K562 (cell line): ENCODE data around the gene NOL12. TPM values are rescaled to one million over a fixed set of nuclear protein-coding genes. Genes with fewer than 3 reads are reported as not detected.

ENCODE experiments used
- C11orf30 ChIP-seq: fragments of 450-650 bp; IDR thresholded peaks from 2 replicates; pipeline ENCODE4 v1.6.1; 2016; ENCODE audit warnings: low read depth, mild to moderate bottlenecking
- CREB1 ChIP-seq, 2 experiments: sonication (generic) in 1 of 2; formaldehyde crosslinking in 1 of 2; IDR thresholded peaks; 2 replicates each; pipeline versions ENCODE4 v1.6.1 to v1.8.0; 2012 to 2022; ENCODE audit warnings: inconsistent platforms in 1 of 2, mild to moderate bottlenecking in 1 of 2, missing genetic modification reagents in 1 of 2, moderate library complexity in 1 of 2
- CTBP1 ChIP-seq: fragments of 450-650 bp; IDR thresholded peaks from 2 replicates; pipeline ENCODE4 v1.6.1; 2016; ENCODE audit warnings: borderline replicate concordance
- CTCF ChIP-seq, 3 experiments: IDR thresholded peaks in 2 of 3; conservative IDR thresholded peaks in 1 of 3; 2 replicates each; pipeline ENCODE4 v1.5.1; 2011 to 2012; ENCODE audit warnings: low read length in 3 of 3, mild to moderate bottlenecking in 3 of 3, control low read depth in 2 of 3, improper control_type of control experiment in 1 of 3, inconsistent platforms in 1 of 3, low read depth in 1 of 3, mixed read lengths in 1 of 3, moderate library complexity in 1 of 3; ENCODE audit not compliant: insufficient read depth in 2 of 3
- CXXC5 ChIP-seq: fragments of 250-450 bp; sonication (Bioruptor Pico); IDR thresholded peaks from 2 replicates; pipeline ENCODE4 v1.8.0; 2022; ENCODE audit warnings: inconsistent platforms, mild to moderate bottlenecking, moderate library complexity
- E2F8 ChIP-seq: fragments of 450-650 bp; IDR thresholded peaks from 2 replicates; pipeline ENCODE4 v1.7.1; 2018; ENCODE audit warnings: mild to moderate bottlenecking, low read depth; ENCODE audit not compliant: partially characterized antibody
- GABPB1 ChIP-seq: sonication (generic); formaldehyde crosslinking; IDR thresholded peaks from 2 replicates; pipeline ENCODE4 v1.8.0; 2022; ENCODE audit warnings: mild to moderate bottlenecking, missing genetic modification reagents
- KLF16 ChIP-seq: IDR thresholded peaks from 2 replicates; pipeline ENCODE4 v1.6.1; 2016; ENCODE audit warnings: antibody characterized with exemption
- NBN ChIP-seq: fragments of 450-650 bp; IDR thresholded peaks from 2 replicates; pipeline ENCODE4 v1.6.1; 2016; ENCODE audit warnings: low read depth, mild to moderate bottlenecking
- NRF1 ChIP-seq, 2 experiments: fragments of 450-650 bp; IDR thresholded peaks in 1 of 2; conservative IDR thresholded peaks in 1 of 2; 2 replicates each; pipeline ENCODE4 v1.6.1; 2014; ENCODE audit warnings: mild to moderate bottlenecking in 2 of 2
- RBM14 ChIP-seq: fragments of 200-400 bp; formaldehyde crosslinking; IDR thresholded peaks from 2 replicates; pipeline ENCODE4 v1.6.1; 2018; ENCODE audit warnings: low read depth, mild to moderate bottlenecking, low read length, moderate library complexity, borderline replicate concordance; ENCODE audit not compliant: insufficient read depth
- SRSF9 ChIP-seq: fragments of 200-400 bp; formaldehyde crosslinking; IDR thresholded peaks from 2 replicates; pipeline ENCODE4 v1.6.1; 2017; ENCODE audit warnings: low read depth, low read length, borderline replicate concordance
- THRA ChIP-seq: fragments of 450-650 bp; IDR thresholded peaks from 2 replicates; pipeline ENCODE4 v1.6.1; 2017; ENCODE audit warnings: mild to moderate bottlenecking, moderate library complexity
- TSC22D4 ChIP-seq: fragments of 450-650 bp; IDR thresholded peaks from 2 replicates; pipeline ENCODE4 v1.6.1; 2016; ENCODE audit warnings: missing genetic modification characterization, missing biosample characterization, control low read depth
- ZBTB11 ChIP-seq, 3 experiments: fragments of 200-800 bp in 1 of 3; fragments of 250-450 bp in 1 of 3; fragments of 450-650 bp in 1 of 3; sonication (Bioruptor Pico) in 1 of 3; sonication (Bioruptor generic) in 1 of 3; formaldehyde crosslinking in 1 of 3; IDR thresholded peaks; 2 replicates each; pipeline versions ENCODE4 v1.6.1 to v1.8.0; 2016 to 2022; ENCODE audit warnings: mild to moderate bottlenecking in 2 of 3, missing genetic modification characterization in 2 of 3, missing compliant biosample characterization in 1 of 3, moderate library complexity in 1 of 3
- ZFP1 ChIP-seq: fragments of 450-650 bp; formaldehyde crosslinking; IDR thresholded peaks from 2 replicates; pipeline ENCODE4 v1.4.0; 2020; ENCODE audit warnings: mild to moderate bottlenecking, mixed read lengths
- ZNF3 ChIP-seq: fragments of 250-450 bp; sonication (Bioruptor Pico); IDR thresholded peaks from 2 replicates; pipeline ENCODE4 v1.5.0; 2021; ENCODE audit warnings: mild to moderate bottlenecking, moderate library complexity
- ZNF311 ChIP-seq: fragments of 250-450 bp; sonication (Bioruptor Pico); IDR thresholded peaks from 2 replicates; pipeline ENCODE4 v1.4.0; 2020; ENCODE audit warnings: mild to moderate bottlenecking, moderate library complexity
- ZNF347 ChIP-seq: fragments of 450-650 bp; formaldehyde crosslinking; IDR thresholded peaks from 2 replicates; pipeline ENCODE4 v1.4.0; 2020; ENCODE audit warnings: low read depth, mild to moderate bottlenecking, moderate library complexity
- polyA plus RNA-seq, 8 experiments: library from polyadenylated mRNA; depleted of rRNA in 4 of 8; stranded (reverse) in 5 of 8; unstranded in 3 of 8; fragments of >200 nt; fragmentation: Nextera tagmentation in 2 of 8; fragmentation: Illumina TruSeq in 1 of 8; extraction: Ambion mirVana in 2 of 8; extraction: Trizol in 1 of 8; gene quantifications; 2 replicates each; pipeline versions ENCODE4 v1.2.1 to v1.2.3, GENCODE V29; 2011 to 2014; ENCODE audit warnings: inconsistent platforms in 1 of 8, missing spikeins in 1 of 8
- total RNA-seq, 7 experiments: library from RNA; depleted of rRNA in 6 of 7; stranded (reverse); fragments of >200 nt in 6 of 7; fragmentation: Illumina TruSeq in 2 of 7; extraction: Trizol in 2 of 7; gene quantifications; 2 replicates each; pipeline versions ENCODE4 v1.2.1 to v1.2.3, GENCODE V29; 2011 to 2021; ENCODE audit warnings: low replicate concordance in 1 of 7

Gene NOL12
- total and polyA plus RNA-seq, 9 of the 15 experiments (the other 6 are each of a cell fraction or from before 2014, with no cell fraction given), result 2.8 to 40.9 (median 28.5) TPM

GRCh38 chr22:37681556-37682049 lies 4.5 kb upstream of the NOL12 start (continued):
- TF ChIP-seq KLF16 (peak; percentile 18; the same call in 1 of the 2 replicates), ZFP1 (CRISPR knock-in tag) (no peak), CXXC5 (CRISPR knock-in tag) (no peak), ZNF311 (CRISPR knock-in tag) (no peak), CREB1 (IDR thresholded peaks at IDR 0.05) (no peak), CREB1 (CRISPR knock-in tag; IDR thresholded peaks at IDR 0.05) (no peak), ZBTB11 (CRISPR knock-in tag; IDR thresholded peaks at IDR 0.05) (0 out of 6 replicates have a peak, but pooled peaks of 1 of the 3 experiments have one; percentile 17), SRSF9 (no peak), NRF1 (conservative IDR thresholded peaks at IDR 0.05 in 1 of 2, IDR thresholded peaks at IDR 0.05 in 1 of 2) (no peak), NBN (no peak), ZNF3 (no peak), GABPB1 (CRISPR knock-in tag) (0 out of 2 replicates have a peak, but pooled peaks have one; percentile 33), TSC22D4 (no peak), ZNF347 (CRISPR knock-in tag) (no peak), E2F8 (no peak), THRA (peak; percentile 88), CTCF (IDR thresholded peaks at IDR 0.05 in 2 of 3, conservative IDR thresholded peaks at IDR 0.05 in 1 of 3; ENCODE audit: insufficient read depth in 2 of 3, low read depth in 1 of 3, low read length in 3 of 3) (peak; percentile 83 to 91 (median 88)), C11orf30 (no peak), CTBP1 (peak; percentile 56; the same call in 1 of the 2 replicates), RBM14 (no peak)
